ENCODE data around the gene CYRIA.

DNA sequence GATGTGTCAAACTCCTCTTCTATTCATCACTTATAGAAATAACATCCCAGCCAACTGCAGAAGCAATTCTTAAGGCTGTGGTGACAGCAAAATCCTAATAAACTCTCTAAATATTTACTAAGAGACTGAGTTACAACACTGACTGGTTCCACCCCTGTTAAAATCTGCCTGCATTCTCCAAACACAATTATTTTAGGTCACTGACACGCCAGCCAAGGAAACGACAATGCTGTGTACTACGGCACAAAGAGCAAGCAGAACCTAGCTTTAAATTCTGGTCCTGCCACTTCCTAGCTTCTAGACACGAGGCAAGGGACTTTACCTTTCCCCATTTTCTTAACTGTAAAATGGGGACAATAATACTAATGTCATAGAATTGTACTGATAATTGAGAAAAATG lies 4.1 kb downstream of the CYRIA start:
- TF ChIP-seq, protein P1, sequence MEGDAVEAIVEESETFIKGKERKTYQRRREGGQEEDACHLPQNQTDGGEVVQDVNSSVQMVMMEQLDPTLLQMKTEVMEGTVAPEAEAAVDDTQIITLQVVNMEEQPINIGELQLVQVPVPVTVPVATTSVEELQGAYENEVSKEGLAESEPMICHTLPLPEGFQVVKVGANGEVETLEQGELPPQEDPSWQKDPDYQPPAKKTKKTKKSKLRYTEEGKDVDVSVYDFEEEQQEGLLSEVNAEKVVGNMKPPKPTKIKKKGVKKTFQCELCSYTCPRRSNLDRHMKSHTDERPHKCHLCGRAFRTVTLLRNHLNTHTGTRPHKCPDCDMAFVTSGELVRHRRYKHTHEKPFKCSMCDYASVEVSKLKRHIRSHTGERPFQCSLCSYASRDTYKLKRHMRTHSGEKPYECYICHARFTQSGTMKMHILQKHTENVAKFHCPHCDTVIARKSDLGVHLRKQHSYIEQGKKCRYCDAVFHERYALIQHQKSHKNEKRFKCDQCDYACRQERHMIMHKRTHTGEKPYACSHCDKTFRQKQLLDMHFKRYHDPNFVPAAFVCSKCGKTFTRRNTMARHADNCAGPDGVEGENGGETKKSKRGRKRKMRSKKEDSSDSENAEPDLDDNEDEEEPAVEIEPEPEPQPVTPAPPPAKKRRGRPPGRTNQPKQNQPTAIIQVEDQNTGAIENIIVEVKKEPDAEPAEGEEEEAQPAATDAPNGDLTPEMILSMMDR (IDR thresholded peaks at IDR 0.05), result no peak
- TF ChIP-seq POLR2A (IDR thresholded peaks at IDR 0.05) (no peak), EP300 (IDR thresholded peaks at IDR 0.05) (no peak)

Data from ovary (tissue), 3 donors.